Measurements from ENCODE around the gene DNASE1L2.

DNASE1L2 gene

DNA sequence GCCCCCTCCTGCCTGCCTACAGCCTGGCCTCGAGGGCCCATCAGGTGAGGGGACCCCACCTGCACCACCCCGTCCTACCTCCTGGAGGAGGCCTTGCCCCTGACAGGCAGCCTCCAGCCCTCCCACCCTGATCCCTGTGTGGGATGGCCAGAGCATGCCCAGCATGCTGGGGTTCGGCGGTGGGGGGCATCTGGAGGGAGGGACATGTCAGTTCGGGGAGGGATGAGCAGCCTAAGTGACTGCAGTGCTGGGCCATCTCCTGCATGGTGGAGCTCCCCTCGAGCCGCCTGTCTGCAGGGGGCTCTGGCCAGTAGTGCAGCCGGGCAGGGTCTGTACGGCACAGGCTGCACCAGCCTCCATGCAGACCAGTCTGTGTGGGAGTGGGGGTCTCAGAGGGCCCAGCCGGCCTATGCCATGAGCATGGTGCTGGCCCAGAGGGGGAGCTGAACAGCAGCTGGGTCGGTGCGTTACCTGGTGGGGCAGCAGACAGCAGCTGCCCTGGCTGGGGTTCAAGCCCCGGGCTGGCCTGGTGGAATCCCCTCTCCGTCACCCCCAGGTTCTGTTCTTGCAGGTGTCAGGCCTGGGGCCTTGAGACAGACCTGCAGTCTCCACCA lies 35.7 kb downstream of the DNASE1L2 start:
- no peak for DNase-seq

DNA sequence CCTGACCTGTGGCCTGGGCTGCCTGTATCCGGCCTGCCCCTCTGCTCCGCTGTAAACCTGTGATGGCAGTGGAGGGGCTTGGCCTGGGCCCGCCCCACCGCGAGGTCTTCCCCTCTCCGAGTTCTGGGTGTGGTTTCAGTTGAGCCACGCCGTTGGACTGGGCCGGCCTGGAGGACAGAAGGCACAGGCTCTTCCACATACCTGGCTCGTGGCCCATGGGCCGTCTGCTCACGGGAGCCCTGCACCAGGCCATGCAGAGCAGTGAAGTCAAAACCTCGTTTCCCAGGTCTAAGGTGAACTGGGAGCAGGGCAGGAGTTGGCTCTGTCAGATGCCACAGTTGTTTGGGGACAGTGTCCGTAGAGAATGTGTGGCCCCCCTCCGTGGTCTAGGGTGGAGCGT lies 37.2 kb downstream of the DNASE1L2 start:
- no peak for DNase-seq

DNA sequence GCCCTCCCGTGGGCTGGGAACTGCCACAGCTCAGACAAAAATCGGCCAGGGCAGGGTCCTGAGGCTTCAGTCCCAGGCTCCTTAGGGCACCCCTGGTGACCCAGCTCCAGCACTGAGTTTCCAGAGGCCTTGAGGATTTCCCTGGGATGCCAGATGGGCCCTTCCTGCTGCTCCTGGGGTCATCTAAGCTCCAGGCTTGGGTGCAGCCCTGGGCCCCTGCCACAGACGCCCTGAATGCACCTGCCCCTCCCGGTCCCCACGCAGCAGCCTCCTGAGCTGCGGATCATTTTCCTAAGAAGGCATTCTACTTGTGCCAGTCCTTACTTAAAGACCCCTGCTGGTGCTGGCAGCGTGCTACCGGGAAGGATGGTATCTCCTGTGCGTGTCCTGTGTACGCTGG lies 37.7 kb downstream of the DNASE1L2 start:
- DNase-seq: no peak

DNA sequence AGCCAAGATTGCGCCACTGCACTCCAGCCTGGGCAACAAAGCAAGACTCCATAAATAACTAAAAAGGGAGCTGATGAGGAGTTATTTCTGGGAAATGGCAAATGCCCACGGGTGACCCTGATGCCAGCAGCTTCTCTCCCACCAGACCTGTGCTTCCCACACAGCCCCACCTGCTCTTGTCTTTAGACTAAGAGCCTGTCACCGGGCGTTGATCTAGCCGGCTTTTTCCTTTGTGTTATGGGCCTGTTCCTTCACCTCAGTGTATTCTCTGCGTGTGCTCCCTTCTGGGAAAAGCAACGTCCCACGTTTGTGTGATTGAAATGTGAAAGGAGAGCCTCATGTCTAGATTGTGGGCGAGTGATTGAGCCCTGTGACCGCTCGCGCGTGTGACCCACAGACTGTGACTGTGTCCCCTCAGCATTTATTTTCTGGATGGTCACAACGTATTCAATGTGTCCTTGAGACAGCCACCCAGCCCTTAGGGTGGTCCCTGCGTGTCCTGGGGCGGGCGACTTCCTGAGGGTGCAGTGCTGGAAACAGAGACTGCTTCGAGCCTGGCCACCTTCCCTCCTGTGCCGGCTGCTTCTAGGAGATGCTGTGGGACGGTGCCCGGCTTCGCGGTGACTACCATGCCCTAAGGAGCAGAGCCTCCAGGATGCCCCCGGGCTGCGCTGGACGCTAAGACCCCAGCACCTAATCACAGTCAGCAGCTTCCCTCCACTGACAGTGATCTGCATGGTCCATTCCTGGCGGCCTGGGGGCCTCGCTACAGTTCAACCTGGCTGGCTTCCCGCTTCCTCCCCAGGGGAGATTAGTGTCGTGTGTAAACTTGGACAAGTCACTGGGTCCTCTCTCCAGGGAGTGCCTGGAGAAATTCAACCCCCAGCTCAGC lies 39.5 kb downstream of the DNASE1L2 start:
- no peak for DNase-seq

DNA sequence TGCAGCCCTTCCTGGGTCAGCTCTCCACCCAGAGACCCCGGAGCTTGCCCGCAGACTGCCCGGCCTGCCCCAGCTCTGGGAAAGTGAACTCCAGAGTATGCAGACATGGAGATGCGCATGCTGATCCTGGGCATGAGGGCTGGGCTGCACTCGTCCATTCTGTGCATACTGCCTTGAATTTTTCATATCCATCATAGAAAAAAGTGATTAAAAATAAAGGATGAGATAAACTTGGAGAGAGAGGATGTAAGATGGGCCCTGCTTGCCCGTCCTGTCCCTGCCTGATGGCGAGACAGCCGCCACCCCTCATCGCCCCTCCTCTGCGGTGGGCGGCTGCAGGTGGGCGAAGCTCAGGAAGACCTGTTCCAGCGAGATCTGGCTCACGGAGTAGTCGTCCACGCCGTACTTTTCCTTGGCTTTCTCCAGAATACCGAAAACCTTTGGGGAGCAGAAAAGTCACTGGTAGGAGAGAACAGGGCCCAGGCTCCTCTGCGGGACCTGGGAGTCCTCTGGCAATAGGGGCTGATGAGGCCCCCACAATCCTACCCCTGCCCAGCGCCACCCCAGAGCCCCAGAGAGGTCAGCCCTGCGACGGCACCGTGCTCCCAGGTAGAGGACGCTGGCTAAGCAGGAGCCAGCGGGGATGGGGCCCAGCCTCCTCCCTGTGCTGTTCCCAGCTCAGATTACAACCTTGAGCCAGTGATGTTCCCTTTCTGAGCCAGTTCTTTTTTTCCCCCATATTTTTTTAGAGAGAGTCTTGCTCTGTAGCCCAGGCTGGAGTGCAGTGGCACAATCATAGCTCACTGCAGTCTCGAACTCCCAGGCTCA lies 40.3 kb downstream of the DNASE1L2 start:
- DNase-seq: no peak

DNA sequence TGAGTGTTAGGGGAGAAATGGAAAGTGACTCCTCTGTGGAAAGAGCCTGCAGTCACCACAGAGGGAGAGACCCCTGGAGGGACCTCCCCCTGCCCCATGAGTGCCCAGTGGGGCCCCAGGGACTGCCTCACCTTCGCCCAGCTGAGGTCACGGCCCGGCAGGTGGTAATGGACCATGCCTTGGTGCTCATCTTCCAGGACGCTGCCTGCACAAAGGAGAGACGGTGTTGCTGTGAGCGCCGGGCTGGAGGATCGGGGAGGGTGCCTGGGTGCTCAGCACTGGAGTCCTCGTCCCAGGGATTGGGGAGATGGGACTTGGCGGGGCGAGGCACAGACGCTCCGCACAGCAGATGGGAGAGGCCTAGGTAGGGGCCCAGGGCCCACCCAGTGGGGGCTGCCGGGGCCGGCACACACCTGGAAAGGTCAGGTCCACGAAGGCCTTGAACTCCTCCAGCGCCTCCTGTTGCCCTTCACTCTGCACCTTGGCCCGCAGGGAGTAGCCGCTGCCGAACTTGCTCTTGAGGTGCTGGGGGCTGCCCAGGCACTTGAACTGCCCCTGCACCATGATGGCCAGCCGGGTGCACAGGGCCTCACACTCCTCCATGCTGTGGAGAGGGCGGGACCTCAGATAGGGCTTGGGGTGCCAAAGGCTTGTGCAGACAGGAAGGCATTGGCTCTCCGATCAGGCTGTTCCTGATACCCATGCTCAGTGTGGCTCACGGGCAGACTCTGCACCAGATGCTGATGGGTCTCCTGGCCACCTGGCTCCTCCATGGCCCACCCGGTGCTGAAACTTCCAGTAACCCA lies 41.4 kb downstream of the DNASE1L2 start:
- DNase-seq: no peak

DNA sequence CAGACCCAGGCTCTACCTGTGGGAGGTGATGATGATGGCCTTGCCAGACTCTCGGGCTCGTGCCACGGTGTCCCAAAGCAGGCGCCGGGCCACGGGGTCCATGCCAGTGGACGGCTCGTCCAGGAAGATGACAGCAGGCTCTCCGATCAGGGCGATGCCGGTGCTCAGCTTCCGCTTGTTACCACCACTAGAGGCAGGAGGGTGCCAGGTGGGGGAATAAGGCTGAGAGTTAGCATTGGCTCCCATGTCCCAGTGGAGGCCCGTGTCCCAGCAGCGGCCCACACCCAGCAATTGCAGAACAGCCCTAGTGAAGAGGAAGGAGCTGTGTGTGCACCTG lies 42.0 kb downstream of the DNASE1L2 start:
- no peak for DNase-seq

DNA sequence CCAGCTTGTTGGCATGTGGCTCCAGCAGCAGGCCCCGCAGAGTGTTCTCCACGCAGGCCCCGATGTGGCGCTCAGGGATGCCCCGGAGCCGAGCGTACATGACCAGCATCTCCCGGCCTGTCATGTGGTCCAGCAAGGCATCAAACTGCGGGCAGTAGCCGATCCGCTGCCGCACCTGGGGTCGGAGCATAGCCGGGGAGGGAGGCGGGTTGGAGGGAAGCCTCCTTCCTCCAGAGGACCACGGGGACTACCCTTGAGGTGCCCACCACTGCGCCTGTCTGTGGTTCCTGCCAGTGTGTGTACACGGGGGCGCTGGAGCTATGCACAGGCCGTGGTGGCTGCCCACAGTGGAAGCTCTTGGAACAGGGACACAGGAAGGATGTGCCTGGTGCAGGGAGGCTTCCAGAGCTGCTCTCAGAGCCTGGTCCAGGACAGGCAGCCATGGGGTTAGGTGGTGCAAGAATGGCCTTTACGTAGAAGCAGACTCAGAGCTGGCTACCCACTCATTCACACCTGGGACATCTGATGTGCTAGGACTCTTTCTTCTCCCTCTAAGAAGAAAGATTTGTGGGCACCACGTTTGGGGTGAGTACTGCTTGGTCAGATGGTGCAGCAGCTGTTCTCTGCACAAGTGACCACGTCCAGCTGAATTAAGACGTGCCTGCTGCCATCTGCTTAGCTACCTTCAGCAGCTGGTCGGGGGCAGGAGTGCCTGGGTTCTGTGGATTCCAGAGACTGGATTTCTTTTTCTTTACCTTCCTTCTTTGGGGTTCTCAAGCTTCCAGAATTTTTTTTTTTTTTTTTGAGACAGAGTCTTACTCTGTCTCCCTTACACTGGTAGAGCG lies 42.9 kb downstream of the DNASE1L2 start:
- no peak for DNase-seq

DNA sequence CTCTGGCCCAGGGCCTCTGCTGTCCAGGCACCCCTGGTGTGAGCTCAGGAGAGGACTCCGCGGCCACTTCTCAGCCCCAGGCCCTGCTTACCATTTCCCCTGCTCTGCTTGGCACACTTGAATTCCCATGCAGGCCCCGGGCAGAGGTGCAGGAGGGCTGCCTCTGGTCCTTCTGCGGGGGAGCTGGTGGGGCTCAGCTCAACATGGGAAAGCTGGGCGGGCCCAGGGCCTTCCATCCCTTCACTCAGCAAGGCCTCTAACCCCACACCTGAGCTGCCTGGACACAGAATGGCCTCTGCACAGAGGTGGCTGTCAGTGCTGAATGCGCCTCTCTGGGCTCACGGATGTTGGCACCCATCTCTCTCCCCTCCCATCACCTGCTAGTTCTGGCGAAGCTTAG lies 44.2 kb downstream of the DNASE1L2 start:
- no peak for DNase-seq

DNA sequence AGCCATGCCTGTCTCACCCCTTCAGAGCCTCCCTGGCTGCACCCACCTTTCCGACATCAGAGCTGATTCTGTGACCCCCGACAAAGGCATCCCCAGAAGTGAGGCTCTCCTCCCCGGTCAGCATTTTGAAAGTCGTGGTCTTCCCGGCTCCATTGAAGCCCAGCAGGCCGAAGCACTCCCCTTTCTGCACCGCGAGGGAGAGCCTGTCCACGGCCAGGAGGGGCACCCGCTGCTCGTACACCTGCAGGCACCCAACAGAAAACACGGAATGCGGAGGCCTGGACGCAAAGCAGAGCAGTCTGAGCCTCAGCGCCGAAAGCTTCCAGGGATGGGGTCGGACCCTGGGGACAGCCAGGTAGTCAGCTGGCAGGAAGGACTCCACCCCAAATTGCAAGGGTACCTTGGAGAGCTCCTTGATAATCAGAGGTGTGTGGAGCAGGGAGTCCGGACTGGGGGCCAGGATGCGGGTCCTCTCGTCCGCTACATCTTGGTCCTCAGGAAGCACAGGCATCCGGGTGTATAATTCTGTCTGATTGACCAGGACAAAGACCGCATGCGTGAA lies 44.8 kb downstream of the DNASE1L2 start:
- DNase-seq: no peak

DNA sequence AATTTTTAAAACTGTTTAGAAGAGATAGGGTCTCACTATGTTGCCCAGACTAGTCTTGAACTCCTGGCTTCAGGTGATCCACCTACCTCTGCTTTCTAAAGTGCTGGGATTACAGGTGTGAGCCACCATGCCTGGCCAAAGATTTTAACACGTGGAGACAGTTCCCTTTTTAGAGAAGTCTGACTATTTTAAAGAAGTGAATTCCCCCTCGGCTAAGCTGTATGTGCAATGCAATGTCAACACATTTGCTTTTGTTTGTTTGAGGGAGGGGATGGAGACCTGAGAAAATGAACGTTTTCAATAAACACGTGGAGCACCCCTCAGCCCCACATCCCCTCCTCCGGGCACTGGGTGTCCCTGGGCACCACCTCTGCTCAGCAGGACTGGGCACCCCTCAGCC lies 46.0 kb downstream of the DNASE1L2 start:
- no peak for DNase-seq

DNA sequence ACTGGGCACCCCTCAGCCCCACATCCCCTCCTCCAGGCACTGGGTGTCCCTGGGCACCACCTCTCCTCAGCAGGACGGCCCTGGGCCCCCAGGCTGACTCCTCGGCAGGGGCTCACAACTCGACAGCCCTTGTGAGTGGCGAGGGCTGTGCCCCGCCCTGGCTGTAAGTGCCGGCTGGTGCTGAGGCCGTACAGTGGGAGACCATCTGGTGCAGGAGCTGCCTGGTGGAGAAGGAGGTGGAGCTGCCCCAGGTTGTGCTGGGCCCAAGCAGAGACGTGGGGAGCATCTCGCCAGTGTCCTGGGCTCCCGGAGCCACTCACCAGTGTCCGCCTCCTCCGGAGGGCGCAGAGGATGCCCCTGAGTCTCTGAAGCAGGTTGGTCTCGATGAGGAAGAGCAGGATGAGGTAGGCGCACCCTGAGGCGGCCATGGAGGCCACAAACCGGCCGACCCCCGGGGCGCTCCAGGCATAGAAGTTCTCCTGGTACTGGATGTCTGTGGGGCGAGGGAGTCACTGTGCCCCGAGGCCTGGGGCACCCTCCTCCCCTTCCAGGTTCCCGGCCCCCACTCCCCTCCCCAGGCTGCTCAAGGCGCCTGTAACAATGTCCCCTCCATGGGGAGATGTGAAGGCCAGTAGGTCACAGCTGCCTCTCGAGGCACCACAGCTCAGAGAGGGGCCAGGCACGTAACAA lies 46.8 kb downstream of the DNASE1L2 start:
- DNase-seq: no peak

DNA sequence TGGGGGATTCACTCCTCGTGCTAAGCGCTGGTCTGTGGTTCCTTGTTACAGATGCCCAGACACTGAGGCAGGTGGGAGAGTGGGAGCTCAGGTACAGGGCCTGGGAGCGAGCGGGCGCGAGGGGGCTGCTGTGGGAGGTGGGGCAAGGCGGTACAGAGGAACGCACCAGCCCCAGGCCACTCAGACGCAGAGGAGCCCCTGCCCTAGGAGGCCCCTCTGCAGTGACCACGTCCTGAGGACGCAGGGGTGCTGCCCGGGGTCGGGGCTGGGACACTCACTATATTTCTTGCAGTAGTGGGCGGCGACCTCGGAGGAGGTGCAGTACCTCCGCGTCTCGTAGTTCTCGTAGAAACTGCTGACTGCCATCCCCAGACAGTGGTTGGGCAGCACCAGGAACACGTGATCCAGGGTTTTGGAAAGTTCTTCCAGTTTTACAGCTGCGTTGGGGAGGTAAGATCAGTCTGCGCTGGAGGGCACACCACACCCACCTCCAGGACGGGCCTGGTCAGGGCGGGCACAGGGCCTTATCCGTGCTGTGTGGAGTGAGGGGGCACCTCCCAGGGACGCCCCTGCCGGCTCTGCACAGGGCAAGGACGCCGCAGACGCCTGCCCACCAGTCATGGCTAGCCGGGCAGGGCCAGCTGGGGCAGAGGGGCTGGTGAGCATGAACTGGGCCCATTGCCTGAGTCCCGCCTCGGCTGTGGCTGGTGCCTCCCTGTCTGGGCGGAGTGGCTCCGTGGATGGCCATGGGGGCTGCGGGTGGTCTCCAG lies 47.9 kb downstream of the DNASE1L2 start:
- no peak for DNase-seq

DNA sequence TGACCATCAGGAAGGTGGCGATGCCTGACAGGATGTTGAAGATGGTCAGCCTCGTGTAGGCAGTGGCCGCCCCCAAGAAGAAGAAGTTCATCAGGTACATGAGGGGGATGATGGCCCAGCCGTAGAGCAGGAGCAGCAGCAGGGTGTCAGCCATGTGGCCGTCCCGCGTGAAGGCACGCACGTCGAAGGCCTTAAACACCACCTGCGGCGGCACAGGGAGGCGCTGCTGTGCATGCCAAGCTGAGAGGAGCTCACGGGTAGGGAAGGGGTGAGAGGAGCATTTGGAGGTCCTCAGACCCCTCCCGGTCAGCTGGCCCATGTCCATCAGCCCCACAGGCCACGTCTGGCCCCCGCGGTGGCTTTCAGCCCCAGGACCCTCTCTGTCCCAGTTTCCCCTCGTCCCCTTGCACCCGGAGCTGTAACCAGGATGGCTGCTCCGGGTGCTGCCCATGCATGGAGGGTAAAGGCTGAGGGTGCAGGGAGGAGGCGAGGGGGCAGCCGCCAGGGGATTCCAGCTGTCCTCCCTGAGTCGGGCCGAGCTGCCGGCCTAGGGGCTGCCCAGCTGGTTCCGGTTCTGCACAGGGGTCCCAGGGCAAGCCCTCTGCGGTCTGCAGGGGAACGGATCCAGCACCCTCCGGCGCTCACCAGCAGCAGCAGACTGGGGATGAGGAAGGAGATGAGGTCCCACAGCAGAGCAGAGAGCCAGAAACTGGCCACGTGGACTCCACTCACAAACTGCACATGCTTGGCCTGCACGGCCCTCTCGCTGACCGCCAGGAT lies 48.7 kb downstream of the DNASE1L2 start:
- DNase-seq: no peak

DNA sequence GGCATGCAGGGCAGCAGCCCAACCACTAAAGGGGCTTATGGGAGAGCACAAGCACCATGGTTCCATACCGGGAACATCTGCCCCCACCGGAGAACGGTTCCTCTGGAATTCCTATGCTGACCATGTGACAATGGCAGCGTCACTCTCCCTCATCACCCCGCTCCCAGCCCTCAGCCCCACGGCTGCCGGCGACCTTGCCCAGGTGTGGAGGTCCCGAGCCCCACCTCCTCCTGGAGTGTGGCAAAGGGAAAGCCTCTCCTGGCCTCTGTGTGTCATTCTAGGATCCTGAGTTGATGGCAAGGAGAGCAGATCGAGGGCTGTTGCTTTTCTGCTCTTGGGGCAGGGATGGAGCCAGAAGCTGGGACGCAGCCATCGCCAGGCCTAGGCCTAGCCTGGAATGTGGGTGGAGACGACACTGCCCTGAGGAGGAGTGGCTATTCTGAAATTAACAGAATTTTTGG lies 49.5 kb downstream of the DNASE1L2 start:
- no peak for DNase-seq

DNA sequence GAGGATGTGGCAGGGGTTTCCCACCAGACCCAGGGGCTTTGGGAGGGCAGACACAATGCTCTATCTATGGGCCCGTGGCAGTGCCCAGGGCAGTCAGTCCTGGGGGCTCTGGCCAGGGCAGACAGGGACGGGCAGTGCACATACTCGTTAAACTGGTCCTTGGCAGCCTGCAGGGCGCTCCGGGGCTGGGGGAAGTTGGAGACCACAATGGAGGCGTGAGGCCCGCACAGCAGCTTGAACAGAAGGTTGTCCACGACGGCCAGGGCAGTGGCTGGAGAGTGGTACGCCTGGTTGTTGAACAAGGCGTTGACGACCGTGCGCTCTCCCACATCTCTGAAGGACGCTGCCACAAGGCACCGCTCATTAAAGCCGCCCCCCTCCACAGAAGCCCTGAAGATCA lies 50.3 kb downstream of the DNASE1L2 start:
- DNase-seq: no peak

DNA sequence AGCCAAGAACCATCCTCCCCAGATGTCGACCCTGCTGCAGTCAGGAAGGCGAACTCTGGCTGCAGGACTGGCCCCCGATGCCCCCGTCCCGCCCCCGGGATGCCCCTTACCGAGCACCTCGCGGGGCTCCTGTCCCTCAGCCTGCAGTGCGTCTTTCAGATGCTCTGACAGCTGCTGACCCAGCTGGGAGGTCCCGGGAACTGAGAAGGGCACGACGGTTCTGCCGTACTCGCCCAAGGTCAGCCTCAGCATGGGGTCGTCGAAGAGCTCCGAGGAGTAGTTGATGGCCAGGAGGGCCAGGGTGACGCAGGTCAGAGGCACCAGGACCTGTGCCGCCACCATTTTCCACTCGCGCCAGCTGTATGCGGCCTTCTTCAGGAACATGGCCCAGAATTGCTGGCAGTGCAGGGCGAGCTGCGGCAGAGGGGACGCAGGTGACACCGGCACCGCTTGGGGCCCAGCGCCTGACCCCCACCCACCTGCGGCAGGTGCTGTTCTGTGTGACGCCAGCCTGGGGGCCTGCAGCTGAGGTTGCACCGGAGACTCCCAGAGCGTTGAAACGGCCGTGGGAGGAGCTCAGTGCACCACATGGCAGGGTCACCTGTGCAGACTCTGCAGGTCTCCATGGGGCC lies 51.8 kb downstream of the DNASE1L2 start:
- DNase-seq: no peak
